Measurements from ENCODE around the gene RLN3. TPM values are rescaled to one million over a fixed set of nuclear protein-coding genes. Genes with fewer than 3 reads are reported as not detected.
"Not testable (repeated sequence)": the region's sequence is repeated elsewhere in the genome, so short reads cannot be mapped to it uniquely, and the experiment has no call there.

RLN3 gene
- total RNA-seq, 6 donors from 2014 or later = 0.43 TPM; not detected in 5

GRCh38 chr19:14042659-14043608, 15.0 kb downstream of the RLN3 start:
- H3K4me1 ChIP-seq = not testable (repeated sequence)

GRCh38 chr19:14047866-14048265, 19.9 kb downstream of the RLN3 start:
- not testable (repeated sequence) for H3K9me3 ChIP-seq; DNase-seq; H3K4me3 ChIP-seq; ATAC-seq (ENCODE audit: low FRiP score in 2 of 2); H3K4me1 ChIP-seq; H3K27ac ChIP-seq; H3K27me3 ChIP-seq
- WGBS, 2 donors = 96 to 99% methylated on average over 9 to 10 of the region's 10 CpGs
- peaks cover 0 to 29% (median 17%) of the 10 kb centered on the region in 4 donors for H3K36me3 ChIP-seq

More at GRCh38 chr19:14042659-14043608, 15.0 kb downstream of the RLN3 start:
- peak in 1 of 2 donors; percentile 4 for TF ChIP-seq POLR2AphosphoS5 (IDR thresholded peaks at IDR 0.05)
- peak; percentile 39 to 58 (median 46) for TF ChIP-seq CTCF (IDR thresholded peaks at IDR 0.05)
- ATAC-seq (ENCODE audit: low FRiP score in 2 of 2) = peak; percentile 61 to 89
- not testable (repeated sequence) for H3K4me3 ChIP-seq, H3K27me3 ChIP-seq, H3K9me3 ChIP-seq, DNase-seq
- H3K27ac ChIP-seq = peak overlapping the region; percentile 34 to 57 (median 48)
- peaks cover 0 to 24% (median 9%) of the 10 kb centered on the region in 4 donors for H3K36me3 ChIP-seq
- WGBS, 2 donors = 63 to 65% methylated on average over 19 of the region's 19 CpGs

GRCh38 chr19:14048443-14049153, 20.6 kb downstream of the RLN3 start:
- H3K9me3 ChIP-seq = no peaks in the 10 kb centered on the region
- H3K27ac ChIP-seq = no peak overlapping the region
- 71 to 76% methylated on average over 8 of the region's 8 CpGs for WGBS, 2 donors
- DNase-seq = peak in 1 of 2 donors; percentile 74
- H3K4me3 ChIP-seq = no peak overlapping the region
- TF ChIP-seq POLR2AphosphoS5 (IDR thresholded peaks at IDR 0.05) = no peak
- TF ChIP-seq CTCF (IDR thresholded peaks at IDR 0.05) = peak; percentile 67 to 93 (median 74)
- TF ChIP-seq POLR2A (IDR thresholded peaks at IDR 0.05) = no peak
- no peak for TF ChIP-seq EP300 (IDR thresholded peaks at IDR 0.05)
- no peaks in the 10 kb centered on the region for H3K4me1 ChIP-seq
- peaks cover 0 to 29% (median 15%) of the 10 kb centered on the region in 4 donors for H3K36me3 ChIP-seq
- ATAC-seq (ENCODE audit: low FRiP score in 2 of 2) = peak; percentile 83 to 84
- no peaks in the 10 kb centered on the region for H3K27me3 ChIP-seq

- 92 to 99% methylated on average over 4 of the region's 4 CpGs for WGBS, 2 donors
- no peaks in the 10 kb centered on the region for H3K9me3 ChIP-seq
- no peak for DNase-seq
- ATAC-seq (ENCODE audit: low FRiP score in 2 of 2) = no peak
- H3K36me3 ChIP-seq = peaks cover 0 to 29% (median 14%) of the 10 kb centered on the region in 4 donors
- H3K4me3 ChIP-seq = no peak overlapping the region
- TF ChIP-seq POLR2A (IDR thresholded peaks at IDR 0.05) (no peak), CTCF (IDR thresholded peaks at IDR 0.05) (no peak), EP300 (IDR thresholded peaks at IDR 0.05) (no peak), POLR2AphosphoS5 (IDR thresholded peaks at IDR 0.05) (no peak)
- H3K27ac ChIP-seq = no peak overlapping the region
- H3K4me1 ChIP-seq = no peaks in the 10 kb centered on the region
- no peaks in the 10 kb centered on the region for H3K27me3 ChIP-seq
These were observed 22.6 kb downstream of the RLN3 start for GRCh38 chr19:14050512-14050911.

GRCh38 chr19:14050961-14051360, 23.0 kb downstream of the RLN3 start:
- H3K9me3 ChIP-seq; H3K27ac ChIP-seq; ATAC-seq (ENCODE audit: low FRiP score in 2 of 2); H3K4me1 ChIP-seq; H3K4me3 ChIP-seq; H3K27me3 ChIP-seq; DNase-seq: not testable (repeated sequence)
- WGBS, 2 donors = 89 to 92% methylated on average over 10 to 11 of the region's 11 CpGs
- H3K36me3 ChIP-seq = peaks cover 0 to 29% (median 14%) of the 10 kb centered on the region in 4 donors
